DND-41 (cell line): ENCODE data around the gene SLC25A4.

ENCODE experiments used
- ATAC-seq: fragments of 200-7000 bp; cut with Tn5 transposase; 3 replicates; pipeline ENCODE4 v1.9.1; 2021; ENCODE audit warnings: low read depth; ENCODE audit not compliant: insufficient read depth
- DNase-seq: peaks from one replicate; pipeline ENCODE4 v3.0.0-alpha.2; 2020
- H2AFZ ChIP-seq: 2 replicates; pipeline ENCODE4 v1.6.0; 2012; ENCODE audit warnings: low read depth, low read length
- H3K27ac ChIP-seq: 2 replicates; pipeline ENCODE4 v1.5.1; 2012; ENCODE audit warnings: low read length, inconsistent platforms
- H3K27me3 ChIP-seq: fragments of 200-600 bp; sonication (generic); 2 replicates; pipeline ENCODE4 v1.6.0; 2012; ENCODE audit warnings: low read length, mild to moderate bottlenecking, inconsistent platforms; ENCODE audit not compliant: insufficient read depth, poor library complexity
- H3K36me3 ChIP-seq: 2 replicates; pipeline ENCODE4 v1.5.1; 2012; ENCODE audit warnings: low read length, inconsistent platforms; ENCODE audit not compliant: insufficient read depth
- H3K4me1 ChIP-seq: 2 replicates; pipeline ENCODE4 v1.5.1; 2012; ENCODE audit warnings: mild to moderate bottlenecking, low read length; ENCODE audit not compliant: insufficient read depth
- H3K4me2 ChIP-seq: 2 replicates; pipeline ENCODE4 v1.6.0; 2012; ENCODE audit warnings: mild to moderate bottlenecking, moderate library complexity, low read length, inconsistent platforms; ENCODE audit not compliant: insufficient read depth
- H3K4me3 ChIP-seq, 2 experiments: fragments of 200-600 bp in 1 of 2; shearing (Covaris generic) in 1 of 2; 2 replicates each; pipeline ENCODE4 v1.5.1; 2012 to 2016; ENCODE audit warnings: inconsistent platforms in 2 of 2, low read length in 2 of 2, mild to moderate bottlenecking in 2 of 2, low read depth in 1 of 2, moderate library complexity in 1 of 2
- H3K79me2 ChIP-seq: 2 replicates; pipeline ENCODE4 v1.6.0; 2012; ENCODE audit warnings: low read length, inconsistent platforms; ENCODE audit not compliant: insufficient read depth
- H3K9ac ChIP-seq: 2 replicates; pipeline ENCODE4 v1.6.0; 2012; ENCODE audit warnings: low read depth, mild to moderate bottlenecking, inconsistent platforms, low read length, moderate library complexity
- H3K9me3 ChIP-seq: 2 replicates; pipeline ENCODE4 v1.5.1; 2012; ENCODE audit warnings: low read length, moderate library complexity, mild to moderate bottlenecking, inconsistent platforms; ENCODE audit not compliant: insufficient read depth, severe bottlenecking
- H4K20me1 ChIP-seq: 2 replicates; pipeline ENCODE4 v1.6.0; 2012; ENCODE audit warnings: low read length; ENCODE audit not compliant: insufficient read depth
- EZH2 ChIP-seq: IDR thresholded peaks from 3 replicates; pipeline ENCODE4 v1.6.1; 2012; ENCODE audit warnings: borderline replicate concordance, low read depth, mild to moderate bottlenecking, moderate library complexity, low read length, inconsistent platforms; ENCODE audit not compliant: severe bottlenecking
- TF ChIP-seq, protein P1 (sequence below): IDR thresholded peaks from 2 replicates; pipeline ENCODE4 v1.5.1; 2012; ENCODE audit warnings: borderline replicate concordance, low read length, moderate library complexity, mild to moderate bottlenecking; ENCODE audit not compliant: poor library complexity, severe bottlenecking; ENCODE audit errors: extremely low read depth

The SLC25A4 gene

DNA sequence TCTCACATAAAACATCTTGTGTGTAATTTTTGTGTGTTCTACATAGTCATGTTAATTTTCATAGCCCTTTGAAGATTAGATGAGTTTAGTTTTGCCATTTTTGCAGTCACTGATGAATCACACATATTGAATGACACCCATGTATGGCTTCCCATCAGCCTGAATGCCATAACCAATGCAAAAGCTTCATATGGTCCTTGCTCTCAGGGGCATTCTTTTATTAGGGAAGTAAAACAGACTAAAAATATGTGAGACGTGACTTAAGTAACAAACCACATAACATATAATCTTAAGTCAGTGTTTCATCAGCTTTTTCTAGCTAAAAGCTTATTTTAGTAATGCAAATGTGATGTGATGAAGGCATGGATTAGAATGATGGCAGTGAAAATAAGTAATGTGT, 8.2 kb downstream of the SLC25A4 start:
- Histone ChIP-seq H3K36me3 (peaks cover 11% of the 10 kb centered on the region; the same call in 1 of the 2 replicates), H3K4me2 (no peak overlapping the region), H3K27me3 (no peaks in the 10 kb centered on the region), H3K4me3 (no peak overlapping the region), H3K9me3 (no peaks in the 10 kb centered on the region), H3K79me2 (no peaks in the 10 kb centered on the region), H3K27ac (no peak overlapping the region), H3K4me1 (no peaks in the 10 kb centered on the region), H4K20me1 (no peaks in the 10 kb centered on the region), H3K9ac (no peak overlapping the region), H2AFZ (no peak overlapping the region)
- DNase-seq (no peak), ATAC-seq (no peak)
- no peak for TF ChIP-seq EZH2
- TF ChIP-seq, protein P1, sequence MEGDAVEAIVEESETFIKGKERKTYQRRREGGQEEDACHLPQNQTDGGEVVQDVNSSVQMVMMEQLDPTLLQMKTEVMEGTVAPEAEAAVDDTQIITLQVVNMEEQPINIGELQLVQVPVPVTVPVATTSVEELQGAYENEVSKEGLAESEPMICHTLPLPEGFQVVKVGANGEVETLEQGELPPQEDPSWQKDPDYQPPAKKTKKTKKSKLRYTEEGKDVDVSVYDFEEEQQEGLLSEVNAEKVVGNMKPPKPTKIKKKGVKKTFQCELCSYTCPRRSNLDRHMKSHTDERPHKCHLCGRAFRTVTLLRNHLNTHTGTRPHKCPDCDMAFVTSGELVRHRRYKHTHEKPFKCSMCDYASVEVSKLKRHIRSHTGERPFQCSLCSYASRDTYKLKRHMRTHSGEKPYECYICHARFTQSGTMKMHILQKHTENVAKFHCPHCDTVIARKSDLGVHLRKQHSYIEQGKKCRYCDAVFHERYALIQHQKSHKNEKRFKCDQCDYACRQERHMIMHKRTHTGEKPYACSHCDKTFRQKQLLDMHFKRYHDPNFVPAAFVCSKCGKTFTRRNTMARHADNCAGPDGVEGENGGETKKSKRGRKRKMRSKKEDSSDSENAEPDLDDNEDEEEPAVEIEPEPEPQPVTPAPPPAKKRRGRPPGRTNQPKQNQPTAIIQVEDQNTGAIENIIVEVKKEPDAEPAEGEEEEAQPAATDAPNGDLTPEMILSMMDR, result no peak

DNA sequence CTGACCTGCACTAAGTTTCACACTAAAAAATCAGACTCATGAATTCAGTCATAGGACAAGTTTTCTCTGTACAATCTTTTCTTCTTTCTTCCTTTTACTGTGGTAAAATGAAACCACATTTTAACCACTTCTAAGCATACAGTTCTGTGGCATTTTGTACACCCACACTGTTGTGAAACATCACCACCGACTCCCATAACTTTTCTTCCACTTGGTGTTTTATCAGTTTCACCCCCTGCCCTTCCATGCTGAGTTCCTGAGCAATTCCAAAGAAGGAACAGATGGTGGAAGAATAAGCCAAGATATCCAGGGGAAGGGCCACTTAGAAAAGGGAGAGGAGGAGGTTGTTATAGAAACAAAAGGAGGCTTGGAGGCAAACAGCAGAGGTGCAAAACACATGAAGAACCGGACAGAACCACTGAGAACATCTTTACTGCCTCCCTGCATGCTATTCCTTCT, 22.6 kb downstream of the SLC25A4 start:
- no peak overlapping the region for H3K4me3 ChIP-seq
- H3K27ac ChIP-seq, result no peak overlapping the region
- peaks cover 65% of the 10 kb centered on the region for H3K36me3 ChIP-seq
- no peaks in the 10 kb centered on the region for H3K79me2 ChIP-seq
- H4K20me1 ChIP-seq, result peaks cover 64% of the 10 kb centered on the region
- H3K9ac ChIP-seq, result no peak overlapping the region
- no peak overlapping the region for H3K4me2 ChIP-seq
- peaks cover 15% of the 10 kb centered on the region for H3K4me1 ChIP-seq
- H3K27me3 ChIP-seq, result no peaks in the 10 kb centered on the region
- H2AFZ ChIP-seq, result no peak overlapping the region
- peak; percentile 99 for ATAC-seq
- DNase-seq, result peak; percentile 28
- TF ChIP-seq, protein P1, result no peak
- TF ChIP-seq EZH2, result no peak
- H3K9me3 ChIP-seq, result no peaks in the 10 kb centered on the region

DNA sequence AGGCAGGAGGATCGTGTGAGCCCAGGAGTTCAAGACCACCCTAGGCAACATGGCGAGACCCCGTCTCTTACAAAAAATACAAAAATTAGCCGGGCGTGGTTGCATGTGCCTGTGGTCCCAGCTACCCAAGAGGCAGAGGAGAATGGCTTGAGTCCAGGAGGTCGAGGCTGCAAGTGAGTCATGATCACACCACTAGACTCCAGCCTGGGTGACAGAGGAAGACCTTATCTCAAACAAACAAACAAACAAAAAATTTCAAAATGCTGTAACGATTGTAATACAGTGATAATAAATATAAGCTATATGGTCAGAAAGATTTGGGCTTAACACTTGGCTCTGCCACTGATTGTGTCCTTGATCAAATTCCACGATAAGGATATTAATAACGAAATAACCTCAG, 24.2 kb downstream of the SLC25A4 start:
- no peak for ATAC-seq
- Histone ChIP-seq H3K27ac (no peak overlapping the region), H3K27me3 (no peaks in the 10 kb centered on the region), H3K4me1 (peaks cover 15% of the 10 kb centered on the region), H3K9ac (no peak overlapping the region), H3K4me2 (no peak overlapping the region), H2AFZ (no peak overlapping the region), H3K36me3 (peaks cover 63% of the 10 kb centered on the region), H3K4me3 (no peak overlapping the region), H3K79me2 (no peaks in the 10 kb centered on the region), H3K9me3 (no peaks in the 10 kb centered on the region), H4K20me1 (peaks cover 66% of the 10 kb centered on the region)
- no peak for TF ChIP-seq EZH2
- TF ChIP-seq, protein P1, result no peak
- DNase-seq, result no peak
